Activated CD8-positive, alpha-beta memory T cell treated with anti-CD3 and anti-CD28 coated beads, Interleukin-2, amount 50 U/mL, for 24 hours (primary cell): ENCODE results near the gene EMC9.

ENCODE experiments used
- DNase-seq: peaks from one replicate; pipeline ENCODE4 v3.0.0-alpha.2; 2020; ENCODE audit errors: extremely low read depth

Gene EMC9

GRCh38 chr14:24089890-24090289 is 51.5 kb downstream of the EMC9 start:
- no peak for DNase-seq
